ENCODE measurements around the gene LRFN3.

DNA sequence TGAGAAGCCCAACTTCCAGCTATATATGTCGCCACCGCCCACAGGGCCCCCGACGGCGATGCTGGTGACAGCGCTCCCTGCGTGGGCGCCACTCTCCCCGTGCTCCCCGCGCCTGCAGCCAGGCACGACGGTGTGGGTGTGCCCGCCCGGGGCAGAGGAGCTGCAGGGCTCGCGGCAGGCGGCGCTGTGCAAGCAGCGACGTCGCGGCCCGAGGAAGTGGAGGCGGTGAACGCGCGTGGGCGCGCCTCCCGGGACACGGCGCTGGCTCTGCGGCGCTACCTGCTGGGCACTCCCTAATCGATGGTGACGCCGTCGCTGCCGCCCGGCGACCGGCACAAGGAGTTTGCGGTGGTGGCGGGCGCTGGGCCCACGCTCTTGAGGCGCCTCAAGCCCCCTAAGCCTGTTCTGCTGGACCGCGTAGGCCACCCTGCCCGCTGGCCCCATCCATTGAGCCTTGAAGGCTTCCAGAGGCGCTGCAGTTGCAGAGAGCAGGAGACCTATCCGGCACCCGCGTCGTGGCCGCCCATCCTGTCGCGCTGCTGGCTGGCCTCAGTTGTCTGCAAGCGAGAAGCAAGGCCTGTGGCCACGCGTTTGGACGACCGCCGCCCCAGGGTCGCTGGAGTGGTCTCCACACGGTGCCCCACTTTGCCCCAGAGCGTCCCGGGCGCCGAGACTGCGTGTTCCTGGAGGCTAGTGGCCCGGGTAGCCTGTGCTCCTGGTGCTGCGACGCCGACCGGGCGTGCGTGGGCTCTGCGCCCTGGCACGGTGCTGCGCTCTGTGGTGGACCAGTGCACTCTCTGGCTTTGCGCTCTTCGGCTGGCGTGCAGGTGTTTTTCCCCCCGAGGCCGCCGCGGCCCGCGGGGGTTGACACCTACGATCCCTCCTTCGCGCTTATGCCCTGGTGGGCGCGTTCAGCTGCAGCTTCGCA is 23.1 kb downstream of the LRFN3 start:
- no peak for TF ChIP-seq CTCF (IDR thresholded peaks at IDR 0.05; ENCODE audit: insufficient read depth, low read length)
- no peak for TF ChIP-seq POLR2AphosphoS5 (IDR thresholded peaks at IDR 0.05; ENCODE audit: low read depth)
- TF ChIP-seq REST (IDR thresholded peaks at IDR 0.05; ENCODE audit: insufficient replicate concordance, low read depth): peak; percentile 17
- no peak for TF ChIP-seq SPI1 (IDR thresholded peaks at IDR 0.05; ENCODE audit: borderline replicate concordance, low read depth)
- TF ChIP-seq GABPA (IDR thresholded peaks at IDR 0.05; ENCODE audit: low read depth): no peak
